DOHH2 (cell line): ENCODE measurements around the gene F13A1.

Source experiments
- EZH2phosphoT487 ChIP-seq: fragments of 200-600 bp; sonication (generic); IDR thresholded peaks from 2 replicates; pipeline ENCODE4 v1.6.1; 2017; ENCODE audit warnings: borderline replicate concordance, mild to moderate bottlenecking, antibody characterized with exemption, low read length, moderate library complexity, mixed read lengths
- TF ChIP-seq, protein P1 (sequence below): fragments of 200-600 bp; sonication (generic); IDR thresholded peaks from one replicate; pipeline ENCODE4 v1.5.1; 2014; ENCODE audit warnings: antibody characterized with exemption, mild to moderate bottlenecking, low read depth, low read length; ENCODE audit not compliant: poor library complexity, severe bottlenecking

DNA sequence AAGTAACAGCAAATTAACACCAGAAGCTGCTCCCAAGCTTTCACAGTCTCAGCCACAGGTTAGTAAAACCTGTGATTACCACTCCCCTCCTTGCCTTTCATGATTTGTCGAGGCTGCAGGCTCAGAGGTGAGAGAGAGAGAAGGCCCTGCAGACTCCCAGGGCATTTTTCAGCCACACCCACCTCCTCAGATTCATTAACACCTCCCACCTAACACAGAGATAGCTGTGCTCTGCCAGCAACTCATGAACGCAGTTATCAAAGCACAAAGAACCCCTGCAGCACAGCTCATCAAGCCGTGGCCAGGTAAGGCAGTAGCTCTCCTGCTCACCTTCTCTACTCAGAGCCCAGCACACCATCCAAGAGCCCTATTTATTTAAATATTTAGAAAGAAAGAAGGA is 27.1 kb downstream of the F13A1 start:
- TF ChIP-seq, protein P1, sequence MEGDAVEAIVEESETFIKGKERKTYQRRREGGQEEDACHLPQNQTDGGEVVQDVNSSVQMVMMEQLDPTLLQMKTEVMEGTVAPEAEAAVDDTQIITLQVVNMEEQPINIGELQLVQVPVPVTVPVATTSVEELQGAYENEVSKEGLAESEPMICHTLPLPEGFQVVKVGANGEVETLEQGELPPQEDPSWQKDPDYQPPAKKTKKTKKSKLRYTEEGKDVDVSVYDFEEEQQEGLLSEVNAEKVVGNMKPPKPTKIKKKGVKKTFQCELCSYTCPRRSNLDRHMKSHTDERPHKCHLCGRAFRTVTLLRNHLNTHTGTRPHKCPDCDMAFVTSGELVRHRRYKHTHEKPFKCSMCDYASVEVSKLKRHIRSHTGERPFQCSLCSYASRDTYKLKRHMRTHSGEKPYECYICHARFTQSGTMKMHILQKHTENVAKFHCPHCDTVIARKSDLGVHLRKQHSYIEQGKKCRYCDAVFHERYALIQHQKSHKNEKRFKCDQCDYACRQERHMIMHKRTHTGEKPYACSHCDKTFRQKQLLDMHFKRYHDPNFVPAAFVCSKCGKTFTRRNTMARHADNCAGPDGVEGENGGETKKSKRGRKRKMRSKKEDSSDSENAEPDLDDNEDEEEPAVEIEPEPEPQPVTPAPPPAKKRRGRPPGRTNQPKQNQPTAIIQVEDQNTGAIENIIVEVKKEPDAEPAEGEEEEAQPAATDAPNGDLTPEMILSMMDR = no peak
- no peak for TF ChIP-seq EZH2phosphoT487
